Esophagus muscularis mucosa (tissue), 4 donors: Measurements from ENCODE around the gene MPL. TPM values are rescaled to one million over a fixed set of nuclear protein-coding genes. Genes with fewer than 3 reads are reported as not detected.

Source experiments
- DNase-seq: peaks from one replicate; pipeline ENCODE4 v3.0.0-alpha.2; 2017; ENCODE audit errors: extremely low spot score
- H3K27ac ChIP-seq, 4 donors: fragments of 200-600 bp; sonication (generic); replicated peaks in 1 of 4; 1 replicate in 3 of 4; 2 replicates in 1 of 4; pipeline ENCODE4 v1.5.1; 2016 to 2019; ENCODE audit warnings: mild to moderate bottlenecking in 1 of 4
- H3K27me3 ChIP-seq, 4 donors: fragments of 200-600 bp; sonication (generic); one replicate each; pipeline versions ENCODE4 v1.5.1 to v1.6.0; 2016 to 2019
- H3K36me3 ChIP-seq, 4 donors: fragments of 200-600 bp; sonication (generic); one replicate each; pipeline ENCODE4 v1.5.1; 2016 to 2019
- H3K4me1 ChIP-seq, 4 donors: fragments of 200-600 bp; sonication (generic); one replicate each; pipeline ENCODE4 v1.5.1; 2016 to 2019
- H3K4me3 ChIP-seq, 4 donors: fragments of 200-600 bp; sonication (generic); 1 replicate in 2 of 4; 2 replicates in 2 of 4; pipeline ENCODE4 v1.5.1; 2016 to 2019; ENCODE audit warnings: mild to moderate bottlenecking in 4 of 4, moderate library complexity in 1 of 4
- H3K9me3 ChIP-seq, 4 donors: fragments of 200-600 bp; sonication (generic); 1 replicate in 3 of 4; 2 replicates in 1 of 4; pipeline ENCODE4 v1.5.1; 2016 to 2019
- EP300 ChIP-seq: sonication (generic); formaldehyde crosslinking; IDR thresholded peaks from one replicate; pipeline ENCODE4 v1.6.1; 2017; ENCODE audit warnings: antibody characterized with exemption
- POLR2A ChIP-seq: fragments of 450-650 bp; IDR thresholded peaks from one replicate; pipeline ENCODE4 v1.6.1; 2017; ENCODE audit warnings: antibody characterized with exemption, moderate library complexity, mild to moderate bottlenecking, low read depth
- POLR2AphosphoS5 ChIP-seq, 2 donors: sonication (generic); formaldehyde crosslinking; IDR thresholded peaks; one replicate each; pipeline ENCODE4 v1.6.1; 2017; ENCODE audit warnings: antibody characterized with exemption in 2 of 2
- WGBS: methylation state at CpG from one replicate; pipeline ENCODE4 v1.1.5; 2018; 5-methylcytosine and 5-hydroxymethylcytosine counted together
- intact Hi-C: fragments of 100-400 bp; cut with DNase I; formaldehyde crosslinking; loops from one replicate; pipeline ENCODE4 v1.15.1; 2023
- total RNA-seq, 4 donors: library from RNA; depleted of rRNA; stranded (reverse); fragments of >200 nt; gene quantifications; one replicate each; pipeline versions ENCODE4 v1.1.0 to v1.2.1, GENCODE V29; 2016
- TF ChIP-seq, protein P1 (sequence below), 3 experiments: fragments of 200-600 bp in 2 of 3; fragments of 450-650 bp in 1 of 3; sonication (generic) in 2 of 3; IDR thresholded peaks; one replicate each; pipeline ENCODE4 v1.5.1; 2017 to 2019; ENCODE audit warnings: antibody characterized with exemption in 3 of 3, mild to moderate bottlenecking in 2 of 3, moderate library complexity in 1 of 3

MPL gene
- total RNA-seq, 4 donors from 2014 or later = 0.13 to 0.63 TPM; not detected in 2

DNA sequence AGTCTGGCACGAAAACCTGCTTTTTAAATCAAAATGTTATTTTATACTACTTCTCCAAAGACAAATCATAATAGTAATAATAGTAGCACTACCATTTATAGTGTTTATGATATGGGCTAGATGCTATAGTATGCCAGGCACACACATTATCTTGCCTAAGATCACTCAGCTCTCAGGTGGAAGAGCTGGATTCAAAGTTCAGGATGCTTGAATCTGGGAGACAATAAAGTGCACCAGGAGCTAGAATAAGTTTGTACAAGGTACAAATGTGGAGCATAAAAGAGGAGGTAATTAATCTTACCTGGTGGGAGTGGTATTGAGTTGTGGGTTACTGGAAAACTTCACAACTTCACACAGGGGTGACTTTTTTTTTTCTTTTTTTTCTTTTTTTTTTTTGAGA lies 40.2 kb downstream of the MPL start:
- H3K9me3 ChIP-seq = no peaks in the 10 kb centered on the region
- TF ChIP-seq, protein P1, sequence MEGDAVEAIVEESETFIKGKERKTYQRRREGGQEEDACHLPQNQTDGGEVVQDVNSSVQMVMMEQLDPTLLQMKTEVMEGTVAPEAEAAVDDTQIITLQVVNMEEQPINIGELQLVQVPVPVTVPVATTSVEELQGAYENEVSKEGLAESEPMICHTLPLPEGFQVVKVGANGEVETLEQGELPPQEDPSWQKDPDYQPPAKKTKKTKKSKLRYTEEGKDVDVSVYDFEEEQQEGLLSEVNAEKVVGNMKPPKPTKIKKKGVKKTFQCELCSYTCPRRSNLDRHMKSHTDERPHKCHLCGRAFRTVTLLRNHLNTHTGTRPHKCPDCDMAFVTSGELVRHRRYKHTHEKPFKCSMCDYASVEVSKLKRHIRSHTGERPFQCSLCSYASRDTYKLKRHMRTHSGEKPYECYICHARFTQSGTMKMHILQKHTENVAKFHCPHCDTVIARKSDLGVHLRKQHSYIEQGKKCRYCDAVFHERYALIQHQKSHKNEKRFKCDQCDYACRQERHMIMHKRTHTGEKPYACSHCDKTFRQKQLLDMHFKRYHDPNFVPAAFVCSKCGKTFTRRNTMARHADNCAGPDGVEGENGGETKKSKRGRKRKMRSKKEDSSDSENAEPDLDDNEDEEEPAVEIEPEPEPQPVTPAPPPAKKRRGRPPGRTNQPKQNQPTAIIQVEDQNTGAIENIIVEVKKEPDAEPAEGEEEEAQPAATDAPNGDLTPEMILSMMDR (IDR thresholded peaks at IDR 0.05) = no peak
- no peak for TF ChIP-seq POLR2AphosphoS5 (IDR thresholded peaks at IDR 0.05)
- no peak for TF ChIP-seq EP300
- TF ChIP-seq POLR2A = no peak
- 89% methylated on average over 1 of the region's 1 CpG for WGBS
- peaks cover 0 to 30% (median 14%) of the 10 kb centered on the region in 4 donors for H3K36me3 ChIP-seq
- H3K27ac ChIP-seq = no peak overlapping the region
- no peaks in the 10 kb centered on the region for H3K27me3 ChIP-seq
- H3K4me1 ChIP-seq = peaks cover 15 to 25% (median 17%) of the 10 kb centered on the region in 4 donors
- no peak for DNase-seq
- intact Hi-C loops = no loop called here
- no peak overlapping the region for H3K4me3 ChIP-seq

DNA sequence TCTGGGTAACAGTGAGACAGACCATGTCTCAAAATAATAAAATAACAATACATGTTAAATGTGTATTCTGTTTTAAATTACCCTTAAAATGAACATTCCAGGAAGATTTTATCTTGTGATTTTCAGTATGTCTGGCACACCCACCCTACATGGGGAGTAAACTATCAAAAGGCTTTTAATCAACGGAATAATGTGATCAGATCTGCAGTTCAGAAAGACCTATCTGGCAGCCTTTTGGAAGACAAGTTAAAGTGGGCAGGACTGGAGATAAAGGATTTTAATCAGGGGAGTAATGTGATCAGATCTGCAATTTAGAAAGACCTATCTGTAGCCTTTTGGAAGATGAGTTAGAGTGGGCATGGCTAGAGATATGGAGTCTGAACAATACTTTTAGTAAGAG lies 41.9 kb downstream of the MPL start:
- Histone ChIP-seq H3K4me1 (peaks cover 12 to 16% (median 14%) of the 10 kb centered on the region in 4 donors), H3K36me3 (peaks cover 11 to 42% (median 31%) of the 10 kb centered on the region in 4 donors), H3K4me3 (no peak overlapping the region), H3K27ac (no peak overlapping the region), H3K9me3 (no peaks in the 10 kb centered on the region), H3K27me3 (no peaks in the 10 kb centered on the region)
- WGBS = 97% methylated on average over 1 of the region's 1 CpG
- no peak for DNase-seq
- intact Hi-C loops = no loop called here
- TF ChIP-seq EP300 (no peak), POLR2A (no peak), POLR2AphosphoS5 (IDR thresholded peaks at IDR 0.05) (no peak)
- TF ChIP-seq, protein P1 (IDR thresholded peaks at IDR 0.05) = no peak

DNA sequence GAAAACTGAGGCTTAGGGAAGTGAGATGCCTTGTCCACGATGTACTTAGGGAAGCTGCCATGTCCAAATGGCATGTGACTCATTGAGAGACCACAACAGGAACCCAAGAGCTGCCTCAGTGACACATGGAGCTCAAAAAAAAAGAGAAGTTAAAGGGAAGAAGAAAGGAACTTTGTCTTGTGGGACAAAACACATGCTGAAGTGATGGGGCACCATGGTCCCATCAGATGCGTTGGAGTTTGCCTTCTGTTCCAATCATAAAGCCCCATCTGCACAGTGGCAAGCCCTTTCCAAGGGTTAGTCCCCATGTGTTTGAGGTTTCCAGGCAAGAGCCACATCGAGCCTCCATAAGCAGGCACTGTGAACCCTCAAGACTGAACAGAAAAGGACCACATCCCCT lies 44.0 kb downstream of the MPL start:
- TF ChIP-seq POLR2AphosphoS5 (IDR thresholded peaks at IDR 0.05) (no peak), POLR2A (no peak), EP300 (no peak)
- TF ChIP-seq, protein P1 (IDR thresholded peaks at IDR 0.05) = no peak
- no peaks in the 10 kb centered on the region for H3K9me3 ChIP-seq
- H3K36me3 ChIP-seq = peaks cover 30 to 62% (median 52%) of the 10 kb centered on the region in 4 donors
- 76% methylated on average over 3 of the region's 3 CpGs for WGBS
- H3K27me3 ChIP-seq = no peaks in the 10 kb centered on the region
- peak overlapping the region in 1 of 4 donors; percentile 31 for H3K27ac ChIP-seq
- intact Hi-C loops = no loop called here
- DNase-seq = no peak
- peaks cover 12 to 16% (median 14%) of the 10 kb centered on the region in 4 donors for H3K4me1 ChIP-seq
- no peak overlapping the region for H3K4me3 ChIP-seq

DNA sequence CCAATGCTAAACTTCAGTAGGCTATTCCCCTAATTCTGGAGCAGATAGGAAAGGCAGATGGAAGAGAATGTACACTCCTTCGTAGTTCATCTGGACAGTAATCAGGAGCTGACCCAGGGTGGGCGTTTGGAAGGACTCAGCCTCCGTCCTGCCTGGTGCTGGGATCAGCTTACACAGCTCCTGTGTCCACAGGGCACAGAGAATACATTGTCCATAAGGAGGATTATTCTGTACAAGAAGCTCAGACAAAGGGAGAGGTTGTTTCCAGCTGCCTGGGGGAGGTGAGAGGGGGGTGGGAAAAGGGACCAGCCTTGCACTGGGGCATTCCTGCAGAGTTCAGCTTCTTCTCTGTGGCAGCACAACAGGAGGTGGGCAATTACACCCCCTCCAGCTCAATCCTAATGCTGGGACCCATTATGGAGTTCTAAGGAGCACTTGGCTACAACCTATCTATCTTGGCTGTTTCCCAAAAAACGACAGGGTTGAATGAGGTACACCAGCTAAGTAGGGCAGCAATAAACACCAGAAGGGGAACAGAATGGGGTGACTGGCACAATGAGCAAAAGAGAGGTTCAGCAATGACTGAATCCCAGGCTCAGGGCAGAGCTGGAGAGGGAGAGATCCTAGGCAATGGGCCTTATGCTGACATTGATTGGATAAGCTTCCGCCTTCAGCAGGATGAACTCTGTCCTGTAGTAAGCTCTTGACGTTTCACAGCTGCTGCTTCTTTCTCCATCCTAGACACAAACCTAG lies 44.6 kb downstream of the MPL start:
- intact Hi-C loops = no loop called here
- DNase-seq = no peak
- H3K27ac ChIP-seq = peak overlapping the region in 2 of 4 donors; percentile 2 to 31
- no peak overlapping the region for H3K4me3 ChIP-seq
- H3K27me3 ChIP-seq = no peaks in the 10 kb centered on the region
- H3K36me3 ChIP-seq = peaks cover 35 to 65% (median 56%) of the 10 kb centered on the region in 4 donors
- 40% methylated on average over 6 of the region's 6 CpGs for WGBS
- H3K9me3 ChIP-seq = no peaks in the 10 kb centered on the region
- H3K4me1 ChIP-seq = peaks cover 12 to 16% (median 15%) of the 10 kb centered on the region in 4 donors
- TF ChIP-seq, protein P1 (IDR thresholded peaks at IDR 0.05) = no peak
- TF ChIP-seq POLR2AphosphoS5 (IDR thresholded peaks at IDR 0.05) (no peak), EP300 (no peak), POLR2A (no peak)
